Osteocyte (in vitro differentiated cells): ENCODE measurements around the gene SOAT1. TPM values are rescaled to one million over a fixed set of nuclear protein-coding genes. Genes with fewer than 3 reads are reported as not detected.

Source experiments
- DNase-seq: peaks from one replicate; pipeline ENCODE4 v3.0.0; 2021; ENCODE audit warnings: mixed read lengths; ENCODE audit not compliant: unreplicated experiment; ENCODE audit errors: extremely low spot score
- H3K27ac Mint-ChIP-seq: one replicate; pipeline ENCODE4 v1.8.0; 2021; ENCODE audit warnings: mild to moderate bottlenecking, mixed read lengths; ENCODE audit not compliant: unreplicated experiment
- H3K27me3 Mint-ChIP-seq: one replicate; pipeline ENCODE4 v1.8.0; 2021; ENCODE audit warnings: mixed read lengths; ENCODE audit not compliant: unreplicated experiment
- H3K36me3 Mint-ChIP-seq: one replicate; pipeline ENCODE4 v1.8.0; 2021; ENCODE audit warnings: mixed read lengths; ENCODE audit not compliant: unreplicated experiment
- H3K4me1 Mint-ChIP-seq: one replicate; pipeline ENCODE4 v1.8.0; 2021; ENCODE audit warnings: mixed read lengths; ENCODE audit not compliant: unreplicated experiment
- H3K4me3 Mint-ChIP-seq: one replicate; pipeline ENCODE4 v1.8.0; 2021; ENCODE audit warnings: mild to moderate bottlenecking, moderate library complexity, mixed read lengths; ENCODE audit not compliant: unreplicated experiment
- H3K9me3 Mint-ChIP-seq: one replicate; pipeline ENCODE4 v1.8.0; 2021; ENCODE audit warnings: mixed read lengths; ENCODE audit not compliant: unreplicated experiment
- total RNA-seq: library from RNA; stranded (reverse); gene quantifications from 2 replicates; pipeline ENCODE4 v1.2.1, GENCODE V29; 2021
- TF ChIP-seq, protein P1 (sequence below): fragments of 200-600 bp; sonication (generic); IDR thresholded peaks from 2 replicates; pipeline ENCODE4 v1.5.0; 2021; ENCODE audit warnings: antibody characterized with exemption, mild to moderate bottlenecking, moderate library complexity

SOAT1 gene
- total RNA-seq, 1 donor from 2014 or later: 41.3 TPM

GRCh38 chr1:179323436-179323835, 29.8 kb downstream of the SOAT1 start:
- H3K9me3 Mint-ChIP-seq: peaks cover 5% of the 10 kb centered on the region
- H3K27me3 Mint-ChIP-seq: no peaks in the 10 kb centered on the region
- TF ChIP-seq, protein P1, sequence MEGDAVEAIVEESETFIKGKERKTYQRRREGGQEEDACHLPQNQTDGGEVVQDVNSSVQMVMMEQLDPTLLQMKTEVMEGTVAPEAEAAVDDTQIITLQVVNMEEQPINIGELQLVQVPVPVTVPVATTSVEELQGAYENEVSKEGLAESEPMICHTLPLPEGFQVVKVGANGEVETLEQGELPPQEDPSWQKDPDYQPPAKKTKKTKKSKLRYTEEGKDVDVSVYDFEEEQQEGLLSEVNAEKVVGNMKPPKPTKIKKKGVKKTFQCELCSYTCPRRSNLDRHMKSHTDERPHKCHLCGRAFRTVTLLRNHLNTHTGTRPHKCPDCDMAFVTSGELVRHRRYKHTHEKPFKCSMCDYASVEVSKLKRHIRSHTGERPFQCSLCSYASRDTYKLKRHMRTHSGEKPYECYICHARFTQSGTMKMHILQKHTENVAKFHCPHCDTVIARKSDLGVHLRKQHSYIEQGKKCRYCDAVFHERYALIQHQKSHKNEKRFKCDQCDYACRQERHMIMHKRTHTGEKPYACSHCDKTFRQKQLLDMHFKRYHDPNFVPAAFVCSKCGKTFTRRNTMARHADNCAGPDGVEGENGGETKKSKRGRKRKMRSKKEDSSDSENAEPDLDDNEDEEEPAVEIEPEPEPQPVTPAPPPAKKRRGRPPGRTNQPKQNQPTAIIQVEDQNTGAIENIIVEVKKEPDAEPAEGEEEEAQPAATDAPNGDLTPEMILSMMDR: no peak
- DNase-seq: no peak
- H3K4me1 Mint-ChIP-seq: no peaks in the 10 kb centered on the region
- H3K4me3 Mint-ChIP-seq: no peak overlapping the region
- H3K27ac Mint-ChIP-seq: no peak overlapping the region
- H3K36me3 Mint-ChIP-seq: peaks cover 38% of the 10 kb centered on the region

DNA sequence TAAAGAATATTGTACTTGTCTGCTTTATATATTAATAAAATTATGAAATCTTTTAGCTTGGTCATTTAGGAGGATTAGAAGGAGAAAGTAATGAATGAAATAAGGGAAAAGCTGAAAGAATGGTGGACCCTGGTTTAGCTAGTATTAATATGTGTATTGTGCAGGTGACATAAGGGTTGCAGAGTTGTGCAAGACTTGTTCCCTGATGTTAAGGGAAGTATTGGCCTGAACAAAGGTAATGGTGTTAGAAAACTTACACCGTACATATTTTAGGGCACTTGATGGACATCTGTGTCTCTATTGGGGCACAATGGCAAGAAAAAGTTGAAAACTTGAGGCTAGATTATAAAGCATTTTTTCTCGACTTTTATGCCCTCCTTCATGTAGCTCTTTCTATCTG, 32.2 kb downstream of the SOAT1 start:
- Mint-ChIP-seq H3K4me3 (no peak overlapping the region), H3K4me1 (no peaks in the 10 kb centered on the region), H3K27ac (no peak overlapping the region), H3K27me3 (no peaks in the 10 kb centered on the region), H3K9me3 (peaks cover 5% of the 10 kb centered on the region), H3K36me3 (peaks cover 39% of the 10 kb centered on the region)
- TF ChIP-seq, protein P1: no peak
- DNase-seq: no peak

- Mint-ChIP-seq H3K4me3 (no peak overlapping the region), H3K9me3 (no peaks in the 10 kb centered on the region), H3K27me3 (no peaks in the 10 kb centered on the region), H3K27ac (no peak overlapping the region), H3K36me3 (peaks cover 31% of the 10 kb centered on the region), H3K4me1 (no peaks in the 10 kb centered on the region)
- TF ChIP-seq, protein P1: no peak
- DNase-seq: no peak
These were observed 33.1 kb downstream of the SOAT1 start for GRCh38 chr1:179326746-179327145.

DNA sequence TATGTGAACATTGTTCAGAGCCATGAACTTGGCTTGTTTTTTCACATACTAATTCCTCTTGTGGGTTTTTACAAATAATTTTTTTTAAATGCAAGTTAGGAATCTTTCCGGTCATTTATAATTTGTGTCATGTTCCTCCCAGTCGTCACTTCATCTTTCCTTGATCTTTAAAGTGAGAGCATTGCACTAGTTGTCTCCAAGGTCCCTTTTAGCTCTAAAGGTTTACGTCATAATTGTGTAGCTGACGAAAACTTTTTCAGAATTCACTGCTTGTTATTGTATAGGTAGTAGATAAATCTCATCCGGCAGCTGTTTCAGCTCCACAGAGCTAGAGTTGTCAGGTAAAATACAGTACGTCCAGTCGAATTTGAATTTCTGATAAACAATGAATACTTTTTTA, 33.6 kb downstream of the SOAT1 start:
- Mint-ChIP-seq H3K4me1 (no peaks in the 10 kb centered on the region), H3K9me3 (no peaks in the 10 kb centered on the region), H3K4me3 (no peak overlapping the region), H3K27me3 (no peaks in the 10 kb centered on the region), H3K27ac (no peak overlapping the region), H3K36me3 (peaks cover 27% of the 10 kb centered on the region)
- TF ChIP-seq, protein P1: no peak
- DNase-seq: no peak

DNA sequence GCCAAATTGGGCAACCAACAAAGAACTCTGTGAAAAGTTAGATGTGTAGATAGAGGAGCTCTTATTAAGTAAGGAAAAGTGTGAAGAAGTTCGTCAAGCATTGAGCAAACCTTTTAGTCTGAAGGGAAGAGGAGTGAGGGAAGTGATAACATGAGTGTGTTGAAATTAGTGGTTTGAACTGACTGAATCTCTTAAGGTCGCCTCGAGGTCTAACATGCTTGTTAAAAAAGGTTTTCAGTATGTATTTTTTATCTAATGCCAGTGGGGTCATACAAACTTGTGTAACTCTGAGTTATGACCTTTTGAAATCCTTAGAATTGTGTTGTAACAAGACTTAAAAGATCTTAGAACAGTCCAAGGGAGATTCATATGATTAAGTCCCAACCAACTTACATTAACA, 34.1 kb downstream of the SOAT1 start:
- H3K9me3 Mint-ChIP-seq: no peaks in the 10 kb centered on the region
- no peak for DNase-seq
- no peaks in the 10 kb centered on the region for H3K4me1 Mint-ChIP-seq
- no peaks in the 10 kb centered on the region for H3K27me3 Mint-ChIP-seq
- H3K36me3 Mint-ChIP-seq: peaks cover 24% of the 10 kb centered on the region
- H3K4me3 Mint-ChIP-seq: no peak overlapping the region
- TF ChIP-seq, protein P1: no peak
- H3K27ac Mint-ChIP-seq: no peak overlapping the region
